ENCODE results near the gene DLEC1.

DNA sequence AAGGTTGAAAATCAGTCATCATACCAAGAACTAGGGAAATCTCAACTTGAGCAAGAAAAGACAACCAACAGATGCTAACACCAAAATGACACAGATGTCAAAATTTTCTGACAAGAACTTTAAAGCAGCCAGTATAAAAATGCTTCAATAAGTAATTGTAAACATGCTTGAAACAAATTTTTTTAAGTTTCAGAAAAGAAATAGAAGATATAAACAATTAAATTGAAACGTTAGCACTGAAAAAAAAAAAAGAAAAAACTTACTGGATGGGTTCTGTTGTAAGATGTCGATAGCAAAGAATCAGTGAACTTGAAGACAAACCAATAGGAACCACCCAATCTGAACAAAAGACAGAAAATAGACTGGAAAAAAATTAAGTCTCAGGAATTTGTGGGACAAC lies 107.5 kb downstream of the DLEC1 start:
- TF ChIP-seq, protein P1, sequence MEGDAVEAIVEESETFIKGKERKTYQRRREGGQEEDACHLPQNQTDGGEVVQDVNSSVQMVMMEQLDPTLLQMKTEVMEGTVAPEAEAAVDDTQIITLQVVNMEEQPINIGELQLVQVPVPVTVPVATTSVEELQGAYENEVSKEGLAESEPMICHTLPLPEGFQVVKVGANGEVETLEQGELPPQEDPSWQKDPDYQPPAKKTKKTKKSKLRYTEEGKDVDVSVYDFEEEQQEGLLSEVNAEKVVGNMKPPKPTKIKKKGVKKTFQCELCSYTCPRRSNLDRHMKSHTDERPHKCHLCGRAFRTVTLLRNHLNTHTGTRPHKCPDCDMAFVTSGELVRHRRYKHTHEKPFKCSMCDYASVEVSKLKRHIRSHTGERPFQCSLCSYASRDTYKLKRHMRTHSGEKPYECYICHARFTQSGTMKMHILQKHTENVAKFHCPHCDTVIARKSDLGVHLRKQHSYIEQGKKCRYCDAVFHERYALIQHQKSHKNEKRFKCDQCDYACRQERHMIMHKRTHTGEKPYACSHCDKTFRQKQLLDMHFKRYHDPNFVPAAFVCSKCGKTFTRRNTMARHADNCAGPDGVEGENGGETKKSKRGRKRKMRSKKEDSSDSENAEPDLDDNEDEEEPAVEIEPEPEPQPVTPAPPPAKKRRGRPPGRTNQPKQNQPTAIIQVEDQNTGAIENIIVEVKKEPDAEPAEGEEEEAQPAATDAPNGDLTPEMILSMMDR (IDR thresholded peaks at IDR 0.05; ENCODE audit: low read depth, low read length) = no peak
- TF ChIP-seq EZH2phosphoT487 (IDR thresholded peaks at IDR 0.05; ENCODE audit: low read depth) = no peak
